Natural killer cell treated with Interleukin-12 subunit alpha and Interleukin-12 subunit beta and Interleukin-15 and Interleukin-18, amount 100 ng/mL, for 72 hours (primary cell): ENCODE results near the gene RPP40. TPM values are rescaled to one million over a fixed set of nuclear protein-coding genes. Genes with fewer than 3 reads are reported as not detected.
"Not testable (repeated sequence)": the region's sequence is repeated elsewhere in the genome, so short reads cannot be mapped to it uniquely, and the experiment has no call there.

Experiments used
- ATAC-seq, 2 donors: fragments of 150-1000 bp; cut with Tn5 transposase in 1 of 2; sonication (Bioruptor Pico), chemical (Tn5 transposase) in 1 of 2; 2 replicates each; pipeline ENCODE4 v1.10.0; 2021
- DNase-seq: peaks from one replicate; pipeline ENCODE4 v3.0.0; 2022; ENCODE audit warnings: low spot score
- H3K27ac Mint-ChIP-seq, 2 donors: 1 replicate in 1 of 2; 2 replicates in 1 of 2; pipeline ENCODE4 v1.8.0; 2022; ENCODE audit warnings: mixed read lengths in 2 of 2, mild to moderate bottlenecking in 1 of 2, moderate library complexity in 1 of 2
- H3K27me3 Mint-ChIP-seq, 2 donors: 1 replicate in 1 of 2; 2 replicates in 1 of 2; pipeline ENCODE4 v1.8.0; 2022; ENCODE audit warnings: mixed read lengths in 2 of 2
- H3K36me3 Mint-ChIP-seq: one replicate; pipeline ENCODE4 v1.8.0; 2022; ENCODE audit warnings: mixed read lengths
- H3K4me1 Mint-ChIP-seq, 2 donors: 1 replicate in 1 of 2; 2 replicates in 1 of 2; pipeline ENCODE4 v1.8.0; 2022; ENCODE audit warnings: low read depth in 2 of 2, mixed read lengths in 2 of 2, mild to moderate bottlenecking in 1 of 2
- H3K4me3 Mint-ChIP-seq: one replicate; pipeline ENCODE4 v1.8.0; 2022; ENCODE audit warnings: mixed read lengths
- H3K9me3 Mint-ChIP-seq: 2 replicates; pipeline ENCODE4 v1.8.0; 2022; ENCODE audit warnings: mixed read lengths
- total RNA-seq, 2 donors: library from RNA; stranded (reverse); gene quantifications; one replicate each; pipeline ENCODE4 v1.2.3, GENCODE V29; 2022

The RPP40 gene
- total RNA-seq, 2 donors from 2014 or later, result 7.3 to 9.1 TPM

- Mint-ChIP-seq H3K27ac (peak overlapping the region in 1 of 2 donors; percentile 40), H3K9me3 (no peaks in the 10 kb centered on the region), H3K4me1 (peaks cover 9 to 10% of the 10 kb centered on the region in 2 donors), H3K36me3 (no peaks in the 10 kb centered on the region), H3K27me3 (peaks cover 6 to 10% of the 10 kb centered on the region in 2 donors), H3K4me3 (no peak overlapping the region)
- no peak for DNase-seq
- ATAC-seq, result no peak
Observed at GRCh38 chr6:5031150-5031549, 27.3 kb upstream of the RPP40 start.

GRCh38 chr6:5030596-5031136 lies 26.8 kb upstream of the RPP40 start:
- Mint-ChIP-seq H3K4me3 (no peak overlapping the region), H3K27me3 (peaks cover 6 to 10% of the 10 kb centered on the region in 2 donors), H3K4me1 (peaks cover 10% of the 10 kb centered on the region in 2 donors), H3K9me3 (no peaks in the 10 kb centered on the region), H3K27ac (peak overlapping the region in 1 of 2 donors; percentile 40), H3K36me3 (no peaks in the 10 kb centered on the region)
- DNase-seq (peak; percentile 80), ATAC-seq (peak; percentile 93 to 94)

- H3K36me3 Mint-ChIP-seq, result no peaks in the 10 kb centered on the region
- H3K9me3 Mint-ChIP-seq, result no peaks in the 10 kb centered on the region
- peaks cover 15 to 16% of the 10 kb centered on the region in 2 donors for H3K27me3 Mint-ChIP-seq
- DNase-seq, result no peak
- no peak overlapping the region for H3K27ac Mint-ChIP-seq
- no peak overlapping the region for H3K4me3 Mint-ChIP-seq
- ATAC-seq, result no peak
- H3K4me1 Mint-ChIP-seq, result peaks cover 10% of the 10 kb centered on the region in 2 donors
Observed at GRCh38 chr6:5029609-5030008, 25.8 kb upstream of the RPP40 start.

- Mint-ChIP-seq H3K4me3 (no peak overlapping the region), H3K27ac (no peak overlapping the region), H3K9me3 (no peaks in the 10 kb centered on the region), H3K27me3 (peaks cover 13 to 17% of the 10 kb centered on the region in 2 donors), H3K36me3 (no peaks in the 10 kb centered on the region), H3K4me1 (peaks cover 10% of the 10 kb centered on the region in 2 donors)
- DNase-seq (no peak), ATAC-seq (no peak)
Observed at GRCh38 chr6:5028921-5029320, 25.1 kb upstream of the RPP40 start.

- Mint-ChIP-seq H3K4me3 (no peak overlapping the region), H3K36me3 (no peaks in the 10 kb centered on the region), H3K27ac (no peak overlapping the region), H3K4me1 (peaks cover 10% of the 10 kb centered on the region in 2 donors), H3K27me3 (peaks cover 10 to 11% of the 10 kb centered on the region in 2 donors), H3K9me3 (no peaks in the 10 kb centered on the region)
- no peak for ATAC-seq
- DNase-seq, result no peak
Observed at GRCh38 chr6:5028301-5028700, 24.5 kb upstream of the RPP40 start.

- Mint-ChIP-seq H3K27ac (no peak overlapping the region), H3K9me3 (no peaks in the 10 kb centered on the region), H3K4me1 (peaks cover 10% of the 10 kb centered on the region in 2 donors), H3K36me3 (no peaks in the 10 kb centered on the region), H3K4me3 (peak overlapping the region; percentile 66), H3K27me3 (peaks cover 11 to 12% of the 10 kb centered on the region in 2 donors)
- DNase-seq (no peak), ATAC-seq (no peak)
Observed at GRCh38 chr6:5025911-5026819, 22.3 kb upstream of the RPP40 start.

GRCh38 chr6:5023923-5024322 lies 20.1 kb upstream of the RPP40 start:
- Mint-ChIP-seq H3K36me3 (no peaks in the 10 kb centered on the region), H3K27me3 (peaks cover 19 to 20% of the 10 kb centered on the region in 2 donors), H3K27ac (no peak overlapping the region), H3K4me3 (no peak overlapping the region), H3K9me3 (no peaks in the 10 kb centered on the region), H3K4me1 (peaks cover 4 to 5% of the 10 kb centered on the region in 2 donors)
- ATAC-seq (peak in 1 of 2 donors; percentile 56), DNase-seq (no peak)

GRCh38 chr6:5020142-5020541 lies 16.3 kb upstream of the RPP40 start:
- ATAC-seq, result no peak
- H3K27me3 Mint-ChIP-seq, result peaks cover 23 to 40% of the 10 kb centered on the region in 2 donors

GRCh38 chr6:5014072-5014561 lies 10.3 kb upstream of the RPP40 start:
- Mint-ChIP-seq H3K4me3 (no peak overlapping the region), H3K36me3 (peaks cover 9% of the 10 kb centered on the region), H3K27me3 (peaks cover 10 to 28% of the 10 kb centered on the region in 2 donors), H3K9me3 (no peaks in the 10 kb centered on the region), H3K27ac (no peak overlapping the region), H3K4me1 (no peaks in the 10 kb centered on the region)
- ATAC-seq (no peak), DNase-seq (no peak)

More at GRCh38 chr6:5020142-5020541, 16.3 kb upstream of the RPP40 start:
- H3K4me3 Mint-ChIP-seq, result no peak overlapping the region
- H3K27ac Mint-ChIP-seq, result no peak overlapping the region
- DNase-seq, result no peak
- no peaks in the 10 kb centered on the region for H3K9me3 Mint-ChIP-seq
- H3K36me3 Mint-ChIP-seq, result peaks cover 9% of the 10 kb centered on the region
- no peaks in the 10 kb centered on the region for H3K4me1 Mint-ChIP-seq

GRCh38 chr6:5012519-5012918 lies 8.7 kb upstream of the RPP40 start:
- no peak overlapping the region for H3K4me3 Mint-ChIP-seq
- ATAC-seq, result no peak
- H3K9me3 Mint-ChIP-seq, result no peaks in the 10 kb centered on the region
- H3K27ac Mint-ChIP-seq, result no peak overlapping the region
- H3K27me3 Mint-ChIP-seq, result peaks cover 4 to 12% of the 10 kb centered on the region in 2 donors
- no peaks in the 10 kb centered on the region for H3K4me1 Mint-ChIP-seq
- peaks cover 2% of the 10 kb centered on the region for H3K36me3 Mint-ChIP-seq
- no peak for DNase-seq

GRCh38 chr6:5011346-5011745 lies 7.5 kb upstream of the RPP40 start:
- DNase-seq, result no peak
- no peaks in the 10 kb centered on the region for H3K36me3 Mint-ChIP-seq
- no peak overlapping the region for H3K27ac Mint-ChIP-seq
- ATAC-seq, result no peak
- no peak overlapping the region for H3K4me3 Mint-ChIP-seq
- no peaks in the 10 kb centered on the region for H3K9me3 Mint-ChIP-seq
- no peaks in the 10 kb centered on the region for H3K4me1 Mint-ChIP-seq
- peaks cover 1 to 2% of the 10 kb centered on the region in 2 donors for H3K27me3 Mint-ChIP-seq

- no peaks in the 10 kb centered on the region for H3K36me3 Mint-ChIP-seq
- DNase-seq, result no peak
- H3K27me3 Mint-ChIP-seq, result no peaks in the 10 kb centered on the region
- H3K9me3 Mint-ChIP-seq, result no peaks in the 10 kb centered on the region
- no peak for ATAC-seq
- H3K27ac Mint-ChIP-seq, result no peak overlapping the region
- no peaks in the 10 kb centered on the region for H3K4me1 Mint-ChIP-seq
- no peak overlapping the region for H3K4me3 Mint-ChIP-seq
Observed at GRCh38 chr6:5007531-5007930, 3.7 kb upstream of the RPP40 start.

GRCh38 chr6:5006222-5006621 lies 2.4 kb upstream of the RPP40 start:
- ATAC-seq, result no peak
- no peaks in the 10 kb centered on the region for H3K4me1 Mint-ChIP-seq
- no peaks in the 10 kb centered on the region for H3K36me3 Mint-ChIP-seq
- H3K4me3 Mint-ChIP-seq, result no peak overlapping the region
- H3K9me3 Mint-ChIP-seq, result no peaks in the 10 kb centered on the region
- DNase-seq, result no peak
- H3K27ac Mint-ChIP-seq, result no peak overlapping the region
- no peaks in the 10 kb centered on the region for H3K27me3 Mint-ChIP-seq

GRCh38 chr6:5005038-5005433 lies 1.2 kb upstream of the RPP40 start:
- not testable (repeated sequence) for H3K4me1 Mint-ChIP-seq, H3K36me3 Mint-ChIP-seq, ATAC-seq, H3K27me3 Mint-ChIP-seq, DNase-seq, H3K9me3 Mint-ChIP-seq
- Mint-ChIP-seq H3K27ac (peak overlapping the region in 1 of 2 donors; percentile 83), H3K4me3 (peak overlapping the region; percentile 90)
